HG02610 (cell line): ENCODE results near the gene SP3.

Experiments used
- ATAC-seq: cut with Tn5 transposase; IDR thresholded peaks from one replicate; pipeline ENCODE4 v1.9.1; 2021; ENCODE audit warnings: mild to moderate bottlenecking, moderate library complexity; ENCODE audit not compliant: unreplicated experiment

Gene SP3

GRCh38 chr2:173965372-173966025, at the start of gene SP3:
Gene SP3 (minus strand): TSS chr2:173965373. CDS start chr2:173965171, 202 bp downstream.
- peak; percentile 74 for ATAC-seq

DNA sequence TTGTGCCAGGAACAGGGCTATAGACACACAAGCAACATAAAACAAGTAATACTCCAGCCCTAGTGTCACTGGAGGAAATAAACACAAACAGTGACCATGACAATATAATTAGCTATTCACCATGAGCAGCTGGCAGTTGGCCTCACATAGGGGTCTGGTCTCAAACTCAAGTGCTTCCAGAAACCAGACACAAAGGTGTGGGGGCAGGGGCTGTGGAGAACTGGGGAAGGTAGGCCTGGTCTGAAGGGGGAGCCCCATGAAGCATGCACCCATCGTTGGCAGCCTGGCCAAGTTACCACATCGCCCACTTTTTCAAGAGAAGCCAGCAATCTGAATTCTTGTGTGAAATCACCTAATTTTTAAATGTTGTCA, 49.5 kb upstream of the SP3 start:
- ATAC-seq, result no peak

- no peak for ATAC-seq
Observed at GRCh38 chr2:174014011-174014698, 49.0 kb upstream of the SP3 start.

DNA sequence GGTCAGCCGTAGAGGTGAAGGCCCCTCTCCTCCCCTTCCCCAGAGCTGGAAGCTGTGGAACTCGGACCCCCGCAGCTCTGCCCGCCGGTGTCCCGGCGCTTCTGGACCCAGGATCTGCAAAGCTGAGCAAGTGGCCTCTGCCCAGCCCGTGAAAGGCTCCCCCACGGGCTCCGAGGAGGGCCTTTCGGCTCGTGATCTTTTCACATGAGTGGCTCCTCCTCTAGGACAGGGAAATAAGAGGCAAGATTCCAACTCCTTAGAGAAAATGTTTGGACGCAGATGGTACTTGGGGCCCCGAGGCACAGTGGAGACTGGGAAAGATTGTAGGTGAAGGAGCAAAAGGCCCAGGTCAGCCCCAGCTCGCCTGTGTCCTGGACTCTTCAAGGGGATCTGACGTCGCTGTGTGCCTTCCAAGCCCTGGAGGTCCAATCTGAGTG, 48.2 kb upstream of the SP3 start:
- no peak for ATAC-seq

DNA sequence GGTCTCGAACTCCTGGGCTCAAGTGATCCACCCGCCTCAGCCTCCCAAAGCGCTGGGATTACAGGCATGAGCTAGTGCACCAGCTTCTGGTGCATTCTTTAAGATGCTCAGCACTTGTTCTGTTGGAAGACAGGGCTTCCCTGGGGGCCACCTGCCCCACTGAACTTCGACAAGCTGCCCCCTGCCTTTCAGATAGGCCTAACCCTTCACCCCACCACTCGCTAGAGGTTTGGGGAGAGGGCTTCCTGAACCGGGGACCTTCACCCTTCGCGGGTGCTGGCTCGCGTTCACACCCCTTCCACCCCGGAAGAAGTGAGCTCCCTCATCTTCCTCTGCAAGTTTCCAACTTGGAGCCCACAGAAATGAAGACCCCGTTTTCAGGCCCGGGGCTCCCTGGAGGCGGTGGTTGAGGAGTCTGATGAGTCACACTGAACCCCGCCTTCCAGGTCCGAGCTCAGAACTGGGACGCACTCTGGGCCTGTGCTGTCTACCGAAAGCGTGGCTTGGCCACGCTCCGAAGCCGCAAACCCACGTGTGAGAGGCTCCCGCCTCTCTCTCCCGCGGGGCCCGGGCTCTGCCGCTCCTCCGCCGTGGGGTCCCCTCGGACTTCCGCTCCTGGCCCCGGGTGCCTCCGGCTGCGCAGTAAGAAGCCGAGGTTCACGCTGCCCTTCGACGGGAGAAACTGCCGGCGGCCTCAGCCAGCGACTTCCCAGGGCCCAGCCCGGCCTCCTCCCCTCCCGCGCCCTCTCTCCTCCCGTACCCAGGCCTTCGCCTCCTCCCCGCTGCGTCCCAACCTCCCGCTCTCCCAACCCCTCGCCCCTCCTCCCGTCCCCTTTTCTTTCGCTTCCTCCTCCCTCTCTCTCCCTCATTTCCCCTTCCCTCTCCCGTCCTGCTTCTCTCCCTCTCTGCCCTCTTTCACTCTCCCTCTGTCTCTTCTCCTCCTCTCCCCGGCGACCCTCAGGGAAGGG, 47.5 kb upstream of the SP3 start:
- no peak for ATAC-seq

- ATAC-seq, result no peak
Observed at GRCh38 chr2:174011796-174012195, 46.6 kb upstream of the SP3 start.

GRCh38 chr2:174011173-174011572, 46.0 kb upstream of the SP3 start:
- no peak for ATAC-seq

DNA sequence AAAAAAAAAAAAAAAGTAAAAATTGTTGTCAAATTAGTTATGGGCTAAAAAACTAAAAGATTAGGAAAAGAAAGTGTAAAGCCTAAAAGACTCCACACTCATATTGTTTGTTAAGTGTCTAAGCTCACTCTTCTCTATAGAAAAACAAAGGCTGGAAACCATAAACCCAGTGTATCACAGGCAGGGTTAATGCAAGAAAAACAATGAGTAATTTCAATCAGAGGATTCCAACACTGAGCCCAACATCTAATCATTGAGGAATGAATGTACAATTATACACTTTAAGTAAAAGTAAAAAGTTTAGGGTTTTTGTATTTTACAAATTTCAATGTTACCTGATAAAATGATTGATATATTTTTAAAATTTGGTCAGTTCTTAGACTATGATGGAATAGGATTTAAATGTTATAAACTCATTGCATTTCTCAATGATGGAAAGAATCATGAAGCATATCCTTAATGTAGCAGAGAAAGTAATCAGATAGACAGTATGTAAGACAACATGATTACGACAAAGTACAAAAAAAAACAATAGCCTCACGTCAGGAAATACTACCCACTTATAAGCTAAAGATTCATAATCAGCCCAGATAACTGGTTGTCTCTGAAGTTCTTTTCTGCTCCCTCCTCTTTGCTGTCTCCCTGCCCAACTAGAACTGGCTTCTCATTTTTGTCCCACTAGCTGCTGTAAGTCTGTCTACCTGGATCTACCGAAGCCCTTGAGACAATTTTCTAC, 44.5 kb upstream of the SP3 start:
- ATAC-seq, result no peak

GRCh38 chr2:174008720-174009119, 43.5 kb upstream of the SP3 start:
- ATAC-seq, result no peak

DNA sequence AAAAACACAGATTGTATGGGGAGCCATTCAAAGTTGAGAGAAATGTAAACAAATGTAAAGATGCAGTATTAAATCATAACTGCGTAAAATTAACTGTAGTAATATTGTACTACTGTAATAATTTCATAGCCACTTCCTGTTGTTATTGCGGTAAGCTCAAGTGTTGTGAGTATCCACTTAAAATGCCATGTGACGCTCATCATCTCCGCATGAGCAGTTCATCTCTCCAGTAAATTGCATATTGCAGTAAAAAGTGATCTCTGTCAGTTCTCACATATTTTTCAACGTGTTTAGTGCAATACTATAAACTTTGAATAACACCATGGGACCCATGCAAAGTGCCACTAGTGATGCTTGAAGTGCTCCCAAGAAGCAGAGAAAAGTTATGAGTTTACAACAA, 41.8 kb upstream of the SP3 start:
- no peak for ATAC-seq

DNA sequence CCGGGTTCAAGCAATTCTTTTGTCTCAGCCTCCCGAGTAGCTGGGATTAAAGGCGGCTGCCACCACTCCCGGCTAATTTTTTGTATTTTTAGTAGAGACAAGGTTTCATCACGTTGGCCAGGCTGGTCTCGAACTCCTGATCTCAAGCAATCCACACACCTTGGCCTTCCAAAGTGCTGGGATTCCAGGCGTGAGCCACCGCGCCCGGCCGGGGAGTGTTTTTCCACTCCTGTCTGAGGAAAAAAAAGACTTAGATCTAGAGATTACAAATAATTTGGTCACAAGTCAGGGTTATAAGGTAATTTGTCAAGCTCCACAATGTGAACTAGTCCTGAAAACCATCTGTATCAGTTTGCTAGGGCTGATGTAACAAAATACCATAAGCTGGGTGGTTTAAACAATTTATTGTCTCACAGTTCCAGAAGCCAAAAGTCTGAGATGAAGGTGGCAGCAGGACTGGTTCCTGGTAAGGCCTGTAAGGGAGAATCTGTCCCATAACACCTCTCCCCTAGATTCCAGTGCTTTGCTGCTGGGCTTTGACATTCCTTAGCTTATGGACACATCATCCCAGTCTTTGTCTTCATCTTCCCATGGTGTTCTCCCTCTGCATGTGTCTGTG, 40.7 kb upstream of the SP3 start:
- ATAC-seq, result no peak

DNA sequence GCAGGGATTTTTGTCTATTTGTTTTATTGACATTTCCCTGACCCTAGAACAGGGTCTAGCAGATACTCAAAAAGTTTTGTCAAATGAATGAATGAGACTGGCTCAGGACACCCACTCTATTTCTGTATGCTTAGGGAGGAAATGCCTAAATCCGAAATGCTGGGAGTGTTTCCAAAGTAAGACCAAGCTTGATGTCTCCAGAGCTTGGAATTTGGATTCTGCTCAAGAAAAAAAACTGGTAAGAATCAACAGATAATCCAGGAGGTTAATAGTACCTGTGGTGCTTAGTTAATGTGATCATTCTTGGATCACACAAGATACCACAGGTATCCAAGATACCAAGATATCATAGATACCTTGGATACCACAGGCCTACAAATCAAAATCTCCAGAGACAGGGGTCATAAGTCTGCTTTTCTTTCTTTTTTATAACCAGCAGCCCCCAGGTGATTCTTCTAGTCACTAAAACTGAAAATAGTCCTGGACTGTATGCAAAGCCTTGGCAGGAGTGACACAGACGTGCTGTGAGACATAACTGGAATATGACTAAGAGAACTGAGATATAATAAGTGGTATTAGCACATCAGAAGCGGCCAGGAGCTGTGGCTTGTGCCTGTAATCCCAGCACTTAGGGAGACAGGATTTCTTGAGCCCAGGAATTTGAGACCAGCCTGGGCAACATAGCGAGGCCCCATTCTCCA, 39.9 kb upstream of the SP3 start:
- ATAC-seq, result peak; percentile 97

GRCh38 chr2:174003720-174004695, 38.8 kb upstream of the SP3 start:
- ATAC-seq, result no peak

GRCh38 chr2:174002679-174003078, 37.5 kb upstream of the SP3 start:
- ATAC-seq, result no peak

DNA sequence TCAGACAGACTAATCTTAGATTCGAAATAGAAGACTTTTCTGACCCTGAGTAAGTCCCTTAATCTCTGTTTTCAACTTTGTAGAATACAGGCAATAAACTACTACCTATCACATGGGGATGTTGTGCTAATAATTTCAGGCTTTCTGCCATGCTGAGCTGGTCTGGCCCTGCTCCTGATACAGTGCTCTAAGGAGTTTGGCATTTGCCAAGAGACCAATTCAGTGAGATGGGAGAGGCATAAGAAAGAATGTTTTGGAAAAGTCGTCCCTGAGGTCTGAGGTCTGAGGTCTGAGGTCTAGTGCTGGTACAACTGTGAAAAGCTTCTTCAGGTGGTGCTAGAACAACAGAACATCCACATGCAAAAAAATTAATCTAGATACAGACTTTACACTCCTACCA, 35.9 kb upstream of the SP3 start:
- no peak for ATAC-seq

- no peak for ATAC-seq
Observed at GRCh38 chr2:173999724-174000123, 34.6 kb upstream of the SP3 start.

GRCh38 chr2:173999272-173999671, 34.1 kb upstream of the SP3 start:
- no peak for ATAC-seq

GRCh38 chr2:173998386-173998785, 33.2 kb upstream of the SP3 start:
- ATAC-seq, result no peak

GRCh38 chr2:173997753-173998152, 32.6 kb upstream of the SP3 start:
- no peak for ATAC-seq
